DMS53 treated with DMSO at 0.1 percent for 48 hours (cell line): ENCODE results near the gene PRSS57.
"Not testable (repeated sequence)": the region's sequence is repeated elsewhere in the genome, so short reads cannot be mapped to it uniquely, and the experiment has no call there.

ENCODE experiments used
- DNase-seq: peaks from one replicate; lab custom pipeline; 2025; ENCODE audit not compliant: unreplicated experiment; lab: John Stamatoyannopoulos, UW

Gene PRSS57

DNA sequence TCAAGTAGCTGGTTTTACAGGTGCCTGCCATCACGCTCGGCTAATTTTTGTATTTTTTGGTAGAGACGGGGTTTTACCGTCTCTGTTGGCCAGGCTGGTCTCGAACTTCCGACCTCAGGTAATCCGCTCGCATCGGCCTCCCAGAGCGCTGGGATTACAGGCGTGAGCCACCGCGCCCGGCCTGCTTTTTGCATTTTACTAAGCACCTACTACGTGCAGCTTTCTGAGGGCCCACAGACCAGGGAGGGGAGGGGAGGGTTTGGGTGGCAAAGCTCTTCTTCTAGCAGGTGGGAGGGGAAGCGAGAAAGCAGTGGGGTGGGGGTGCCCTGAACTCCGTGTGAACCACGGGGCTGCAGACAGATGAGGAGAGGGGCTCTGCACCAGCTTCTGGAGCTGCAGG lies 28.5 kb upstream of the PRSS57 start:
- DNase-seq: no peak

DNA sequence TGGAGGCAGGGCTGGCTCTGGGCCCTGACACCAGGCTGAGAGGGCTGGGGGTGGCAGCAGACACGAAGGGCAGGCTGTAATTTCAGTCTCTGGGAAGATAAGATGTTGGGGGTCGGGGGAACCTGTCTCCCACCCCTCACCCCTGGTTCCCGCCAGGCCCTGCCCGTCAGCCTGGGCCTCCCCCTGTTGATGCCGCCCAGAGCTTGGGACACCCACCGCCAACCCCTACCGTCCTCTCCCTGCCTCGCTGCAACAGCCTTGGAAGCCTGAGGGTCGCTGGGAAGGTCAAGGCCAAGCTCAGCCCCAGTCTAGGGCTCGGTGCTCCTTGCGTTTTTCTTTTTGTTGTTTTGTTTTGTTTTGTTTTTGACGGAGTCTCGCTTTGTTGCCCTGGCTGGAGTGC lies 28.0 kb upstream of the PRSS57 start:
- DNase-seq: no peak

DNA sequence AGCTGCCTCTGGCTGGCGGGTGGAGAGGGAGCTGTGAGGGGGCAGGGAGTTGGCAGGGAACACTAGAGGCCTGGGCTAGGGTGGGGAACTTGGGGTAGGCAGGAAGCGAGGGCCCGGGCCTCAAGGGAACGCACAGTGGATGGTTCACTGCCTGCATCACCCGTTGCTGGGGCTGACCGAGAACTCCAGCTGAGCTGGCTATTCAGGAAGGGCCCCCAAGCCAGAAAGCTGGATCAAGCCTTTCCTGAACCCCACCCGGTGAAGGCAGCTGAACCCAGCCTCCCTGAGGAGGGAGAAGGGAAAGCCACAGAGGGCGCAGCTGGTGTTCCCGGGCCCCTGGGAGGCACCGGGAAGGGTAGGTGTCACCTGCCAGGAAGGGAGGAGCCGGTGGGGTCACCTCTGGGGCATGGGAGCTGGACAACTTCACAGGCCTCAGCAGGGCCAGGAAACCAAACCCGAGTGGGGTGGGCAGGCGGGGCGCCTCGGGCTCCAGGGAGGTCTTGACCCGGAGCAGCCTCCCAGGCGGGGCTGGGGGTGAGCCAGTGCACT lies 27.4 kb upstream of the PRSS57 start:
- DNase-seq: no peak

DNA sequence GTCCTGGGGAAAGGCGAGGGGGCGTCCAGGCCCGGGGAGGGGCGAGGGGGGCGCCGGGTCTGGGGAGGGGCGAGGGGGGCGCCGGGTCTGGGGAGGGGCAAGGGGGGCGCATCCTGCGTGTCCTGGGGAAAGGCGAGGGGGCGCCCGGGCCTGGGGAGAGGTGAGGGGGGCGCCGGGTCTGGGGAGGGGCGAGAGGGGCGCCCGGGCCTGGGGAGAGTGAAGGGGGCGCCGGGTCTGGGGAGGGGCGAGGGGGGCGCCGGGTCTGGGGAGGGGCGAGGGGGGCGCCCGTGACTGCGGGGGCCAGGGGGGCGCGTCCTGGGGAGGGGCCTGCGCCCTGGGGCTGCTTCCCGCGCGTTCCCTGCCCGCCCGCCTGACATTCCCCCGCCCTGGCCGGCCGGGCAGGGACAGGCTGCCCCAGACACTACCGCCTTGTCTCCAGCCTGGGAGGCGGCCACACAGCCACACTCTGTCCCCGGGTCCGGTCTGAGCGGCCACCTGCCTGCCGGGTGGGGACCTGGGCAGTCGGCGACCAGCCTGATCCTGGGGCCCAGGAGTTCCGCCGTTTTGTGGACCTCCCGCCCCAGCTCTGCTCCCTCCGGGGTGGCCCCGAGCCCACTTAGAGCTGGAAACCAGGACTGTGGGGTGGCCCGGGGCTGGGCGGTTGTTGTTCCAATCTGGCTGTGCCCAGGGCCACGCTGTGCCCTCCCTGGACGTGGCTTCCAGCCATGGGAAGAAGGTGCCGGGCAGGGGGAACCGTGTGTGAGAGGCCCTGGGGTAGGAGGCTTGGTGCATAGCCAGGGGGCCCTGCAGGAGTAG lies 25.3 kb upstream of the PRSS57 start:
- DNase-seq: no peak

DNA sequence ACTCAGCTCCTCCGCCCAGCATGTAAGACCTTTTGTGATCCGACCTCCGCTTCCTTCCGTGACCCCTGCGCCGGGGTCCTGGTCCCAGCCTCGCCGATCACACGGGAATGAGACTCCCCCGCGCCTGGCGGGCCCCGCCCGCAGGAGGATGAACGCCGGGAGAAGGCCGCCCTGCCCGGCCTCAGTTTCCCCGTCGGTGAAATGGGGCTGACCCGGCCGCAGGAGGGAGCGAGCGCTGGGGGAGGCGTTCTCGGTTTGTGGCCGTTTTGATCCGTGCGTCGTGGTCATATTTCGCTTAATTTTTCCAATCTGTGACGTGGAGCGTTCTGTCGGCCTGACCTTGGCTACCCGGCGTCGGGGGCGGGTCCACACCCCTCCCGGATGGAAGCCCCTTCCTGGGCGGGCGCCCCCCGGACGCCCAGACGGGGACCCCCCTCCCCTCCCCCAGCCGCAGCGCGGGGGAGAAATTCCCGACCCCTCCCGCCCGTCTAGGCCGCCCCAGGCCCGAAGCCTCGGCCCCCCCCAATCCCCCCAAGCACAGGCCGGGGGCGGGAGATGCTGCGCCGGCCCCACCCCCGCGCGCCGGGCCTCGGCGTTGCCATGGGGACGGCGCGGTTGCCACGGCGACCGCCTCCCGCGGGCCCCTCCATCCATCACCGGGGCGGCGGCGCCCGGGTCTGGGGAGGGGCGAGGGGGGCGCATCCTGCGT lies 24.5 kb upstream of the PRSS57 start:
- no peak for DNase-seq

DNA sequence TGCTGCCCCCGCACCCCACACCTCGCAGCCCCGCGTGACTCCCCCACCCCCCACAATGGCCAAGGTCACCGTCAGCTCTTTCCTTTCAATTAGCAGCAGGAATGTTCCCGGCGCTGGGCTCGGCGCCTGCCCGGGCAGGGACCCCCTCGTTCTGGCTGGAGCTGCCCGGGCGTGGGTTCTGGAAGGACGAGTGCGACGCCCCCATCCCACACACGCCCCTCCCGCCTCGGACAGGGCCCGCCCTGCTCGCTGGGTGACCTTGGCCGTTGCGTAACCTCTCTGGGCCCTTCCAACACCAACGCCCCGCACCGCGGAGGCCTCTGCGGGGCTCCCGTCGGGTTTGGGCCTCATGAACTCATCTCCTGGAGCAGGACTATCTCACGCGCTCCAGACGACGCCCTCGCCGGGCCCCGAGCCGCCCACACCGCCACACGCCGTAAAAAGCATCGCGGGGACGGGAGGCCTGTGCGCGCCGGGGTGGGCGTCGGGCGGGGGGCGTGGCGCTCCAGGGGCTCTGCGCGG lies 23.8 kb upstream of the PRSS57 start:
- no peak for DNase-seq

DNA sequence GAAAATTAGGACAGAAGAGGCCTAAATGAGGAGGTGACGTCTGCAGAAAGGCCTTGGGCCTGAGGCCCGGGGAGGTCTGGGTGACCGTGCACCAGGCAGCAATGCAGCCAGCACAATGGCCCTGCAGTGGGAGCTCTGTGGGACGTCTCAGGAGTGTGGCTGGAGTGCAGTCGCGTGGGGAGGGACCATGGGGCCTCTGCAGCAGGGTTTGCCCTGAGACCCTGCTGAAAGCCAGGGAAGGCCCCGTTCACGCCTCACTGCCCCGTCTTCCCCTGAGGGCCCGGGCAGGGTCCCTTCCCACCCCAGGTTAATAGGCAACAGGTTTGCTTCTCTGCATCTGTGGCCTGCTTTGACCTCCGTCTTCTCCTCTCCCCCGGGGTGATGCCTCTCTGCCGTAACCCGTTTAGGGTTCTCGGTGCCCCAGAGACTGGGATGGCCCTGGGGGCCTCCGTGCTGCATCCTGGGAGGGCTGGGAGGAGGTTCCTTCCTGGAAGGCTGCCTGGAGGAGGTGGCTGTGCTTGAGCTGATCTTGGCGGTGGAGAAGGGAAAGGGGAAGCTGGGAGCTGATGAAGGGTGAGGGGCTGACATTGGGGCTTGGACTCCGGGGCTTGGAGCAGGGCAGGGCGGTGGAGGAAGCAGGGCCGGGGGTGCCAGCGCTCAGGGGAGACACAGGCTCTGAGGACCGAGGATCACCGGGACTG lies 23.1 kb upstream of the PRSS57 start:
- DNase-seq: no peak

DNA sequence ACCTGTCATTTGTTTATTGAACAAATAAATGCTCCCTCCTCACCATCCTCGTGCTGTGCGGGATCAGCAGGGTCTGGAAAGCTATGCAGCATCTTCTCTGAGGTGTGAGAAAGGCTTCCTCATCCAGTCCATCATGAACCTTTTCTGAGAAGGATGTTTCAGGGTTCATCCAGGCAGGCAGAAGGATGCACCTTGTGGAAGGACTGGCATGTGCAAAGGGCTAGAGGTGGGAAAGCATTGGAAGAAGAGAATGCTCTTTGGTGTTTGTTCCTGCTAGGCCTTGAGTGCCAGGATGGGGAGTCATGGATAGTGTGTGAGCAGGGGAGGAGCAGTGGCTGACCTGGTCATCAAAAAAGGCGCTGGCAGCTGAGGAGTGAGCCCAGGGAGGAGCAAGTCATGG lies 20.1 kb upstream of the PRSS57 start:
- no peak for DNase-seq

DNA sequence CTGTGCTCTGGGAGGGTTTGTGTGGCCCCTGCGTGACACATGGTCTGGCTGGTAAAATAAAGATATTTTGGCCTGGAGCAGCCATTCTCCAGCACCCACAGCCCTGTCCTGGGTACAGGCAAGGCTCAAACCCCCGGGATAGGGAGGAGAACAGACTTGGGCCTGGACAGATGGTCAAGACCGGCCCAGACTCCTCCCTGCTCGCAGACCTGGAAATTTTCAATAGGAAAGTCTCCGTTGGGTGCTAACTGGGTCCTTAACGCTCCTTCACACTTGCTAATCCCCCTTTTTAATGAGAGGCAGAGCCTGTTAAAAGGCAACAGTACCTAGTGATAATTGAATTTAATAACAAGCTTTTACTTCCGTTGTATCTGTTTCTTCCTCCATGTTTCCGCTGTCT lies 16.0 kb upstream of the PRSS57 start:
- no peak for DNase-seq

DNA sequence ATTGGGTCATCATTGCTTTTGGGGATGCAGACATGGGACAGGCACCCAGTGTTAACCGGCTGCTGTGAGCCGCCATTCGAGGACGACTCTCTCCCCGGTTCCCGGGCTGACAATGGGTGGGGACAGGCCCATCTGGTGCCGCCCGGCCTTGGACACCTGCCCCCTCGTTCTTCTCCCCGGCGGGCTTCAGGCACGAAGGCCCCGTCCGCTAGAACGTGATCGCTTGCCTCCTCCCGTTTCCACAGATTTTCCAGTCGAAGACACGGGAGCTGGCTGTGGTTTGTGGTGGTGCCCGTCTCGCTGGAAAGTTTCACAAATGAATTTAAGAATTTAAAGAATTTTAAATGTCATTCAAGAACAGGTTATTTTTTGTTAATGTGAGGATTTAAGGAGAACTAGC lies 15.5 kb upstream of the PRSS57 start:
- no peak for DNase-seq

DNA sequence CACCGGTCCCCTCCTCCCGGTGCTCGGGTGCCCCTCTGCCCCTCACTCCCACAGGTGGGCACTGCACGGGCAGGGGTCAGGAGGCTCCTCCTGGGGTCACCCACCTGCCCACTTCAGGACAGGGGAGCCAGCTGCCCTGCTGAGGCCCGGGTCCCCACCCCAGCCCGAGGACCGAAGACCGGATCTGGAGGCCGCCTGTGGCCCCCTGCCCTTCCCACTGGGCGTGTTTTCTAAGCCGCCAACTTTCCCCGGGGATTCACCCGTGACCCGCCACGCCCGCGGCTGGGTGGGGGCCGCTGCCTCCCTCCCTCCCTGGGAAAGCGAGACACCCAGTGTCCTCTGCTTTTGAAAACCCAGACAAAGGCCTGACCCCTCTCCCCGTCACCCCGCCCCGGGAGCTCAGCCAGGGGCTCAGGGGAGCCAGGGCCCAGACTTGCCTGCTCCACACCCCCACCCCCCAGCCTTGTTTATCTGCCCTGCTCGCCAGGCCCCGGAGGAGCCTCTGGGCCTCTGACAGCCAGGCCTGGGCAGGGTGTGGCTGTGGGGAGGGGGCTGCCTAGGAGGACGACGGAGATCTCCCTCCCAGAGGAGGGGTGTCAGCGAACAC lies 14.8 kb upstream of the PRSS57 start:
- DNase-seq: no peak

DNA sequence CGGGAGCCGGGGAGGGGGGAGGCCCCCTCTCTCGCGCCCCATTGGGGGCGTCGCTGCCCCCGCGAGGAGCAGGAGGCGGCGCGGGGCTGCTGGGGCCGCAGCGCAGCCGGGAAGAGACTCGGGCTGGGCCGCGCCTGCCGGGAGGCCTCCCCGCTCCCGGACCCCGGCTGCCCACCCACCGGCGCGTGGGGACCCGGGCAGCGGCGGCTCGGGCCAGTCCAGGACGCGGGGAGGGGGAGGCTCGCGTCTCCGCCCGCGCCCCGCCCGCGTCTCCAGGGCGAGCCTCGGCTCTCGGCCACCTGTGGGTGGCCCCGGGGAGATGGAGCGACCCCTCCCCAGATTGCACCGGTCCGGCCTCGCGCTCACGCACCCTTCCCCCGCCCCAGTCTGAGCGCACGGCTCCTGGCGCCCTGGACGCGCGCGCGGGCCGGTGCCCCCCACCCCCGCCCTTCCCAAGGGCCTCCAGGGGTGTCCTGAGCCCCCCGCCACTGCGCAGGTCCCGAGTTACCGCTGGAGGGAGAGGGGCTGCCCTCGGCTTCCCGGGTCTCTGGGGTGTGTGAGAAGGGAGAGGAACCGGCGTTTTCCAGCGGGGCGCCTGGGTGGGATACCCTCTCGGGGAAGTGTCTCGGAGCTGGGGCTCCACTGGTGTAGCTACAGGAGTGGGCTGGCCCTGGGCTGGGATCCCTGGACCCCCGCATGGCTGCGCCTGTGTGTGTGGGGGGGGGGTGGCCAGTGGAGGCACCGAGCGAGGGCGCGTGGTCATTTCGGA lies 14.1 kb upstream of the PRSS57 start:
- no peak for DNase-seq

DNA sequence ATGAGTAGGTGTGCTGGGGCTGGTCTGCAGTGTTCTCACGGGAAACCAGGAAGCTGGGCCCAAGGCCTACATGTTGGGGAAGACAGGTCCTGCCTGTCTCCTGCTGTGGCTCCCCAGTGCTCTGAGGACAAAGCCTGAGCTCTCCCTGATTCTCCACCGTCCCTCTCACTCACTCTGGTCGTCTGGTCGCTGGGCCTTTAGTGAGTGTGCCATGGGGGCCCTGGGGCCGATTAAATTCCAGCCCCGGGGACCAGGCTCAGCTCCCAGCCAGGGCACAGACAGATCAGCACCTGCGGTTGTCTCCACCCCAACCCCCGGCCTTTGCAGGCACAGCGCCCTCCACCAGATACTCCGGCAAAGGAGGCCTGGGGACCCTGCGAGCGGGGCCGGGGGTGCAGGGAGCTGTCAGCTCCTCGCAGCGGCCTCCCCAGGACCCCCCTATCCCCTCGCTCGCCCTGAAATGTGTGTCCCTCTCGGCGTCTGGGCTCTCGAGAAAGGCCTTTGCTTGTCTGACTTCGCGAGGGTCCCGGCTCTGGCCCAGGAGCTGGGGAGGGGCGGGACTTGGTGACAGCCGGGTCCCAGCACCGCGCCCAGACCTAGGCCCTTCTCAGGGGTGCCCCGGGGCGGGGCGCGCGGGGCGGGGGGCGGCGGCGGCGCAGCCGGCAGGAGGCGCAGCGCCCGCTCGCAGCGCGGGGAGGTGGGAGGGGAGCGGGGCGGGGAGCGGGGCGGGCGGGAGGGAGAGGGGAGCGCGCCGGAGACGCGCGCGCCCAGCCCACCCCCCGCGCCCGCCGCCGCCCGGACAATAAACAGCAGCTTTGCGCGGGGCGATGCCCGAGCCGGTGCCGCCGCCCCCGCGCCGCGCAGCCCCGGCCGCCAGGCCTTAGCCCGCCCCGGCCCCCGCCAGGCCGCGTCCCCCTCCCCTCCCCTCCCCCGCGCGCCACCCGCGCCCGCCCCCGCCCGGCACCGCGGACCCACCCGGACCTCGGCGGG lies 13.2 kb upstream of the PRSS57 start, which contains the start of gene PALM:
TSS of gene PALM (plus strand) at position 782 of the 990 bp plus-strand sequence. CDS start 212 bp downstream, outside the sequence.
- DNase-seq: no peak

DNA sequence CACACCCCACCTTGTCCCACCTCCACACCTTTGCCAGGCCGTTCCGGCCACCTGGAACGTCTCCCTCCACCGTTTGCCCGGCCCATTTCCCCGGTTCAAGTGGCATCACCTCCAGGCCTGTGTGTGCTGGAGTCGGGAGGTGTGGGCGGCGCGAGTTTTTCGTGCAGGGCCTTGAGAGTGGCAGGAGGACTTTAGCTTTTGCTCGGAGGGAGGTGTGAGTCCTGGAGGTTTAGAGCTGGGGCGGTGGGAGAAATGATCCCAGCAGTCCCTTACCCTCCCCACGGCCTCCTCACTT lies 9.1 kb upstream of the PRSS57 start:
- DNase-seq: no peak

DNA sequence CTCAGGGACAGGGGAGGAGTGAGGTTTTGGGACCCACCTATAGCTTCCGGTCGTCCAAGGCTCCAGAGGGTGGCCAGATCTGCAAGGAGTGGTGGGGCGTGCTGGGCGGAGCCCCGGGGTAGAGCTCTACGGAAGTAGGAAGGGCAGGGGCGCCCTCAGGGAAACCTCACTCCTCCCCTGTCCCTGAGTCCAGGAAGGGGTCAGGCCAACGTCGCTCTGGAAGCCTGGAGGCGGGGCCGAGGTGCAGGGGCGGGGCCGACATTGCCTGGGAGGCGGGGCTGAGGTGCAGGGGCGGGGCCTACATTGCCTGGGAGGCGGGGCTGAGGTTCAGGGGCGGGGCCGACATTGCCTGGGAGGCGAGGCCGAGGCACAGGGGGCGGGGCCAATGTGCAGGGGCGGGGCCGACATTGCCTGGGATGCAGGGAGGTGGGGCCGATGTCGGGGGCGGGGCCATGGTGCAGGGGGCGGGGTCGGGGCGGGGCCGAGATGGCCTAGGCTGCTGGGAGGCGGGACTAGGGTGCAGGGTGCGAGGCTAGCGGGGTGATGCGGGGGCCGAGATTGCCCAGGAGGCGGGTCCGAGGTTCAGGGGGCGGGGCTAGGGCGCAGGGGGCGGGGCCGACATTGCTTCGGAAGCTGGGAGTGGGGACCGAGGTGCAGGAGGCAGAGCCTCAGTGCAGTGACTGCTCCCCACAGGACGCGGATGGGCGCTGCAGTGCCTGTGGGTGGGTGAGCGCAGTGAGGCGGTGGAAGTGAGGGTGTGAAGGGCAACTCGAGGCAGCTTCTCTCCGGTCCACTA lies 8.6 kb upstream of the PRSS57 start:
- DNase-seq: no peak

DNA sequence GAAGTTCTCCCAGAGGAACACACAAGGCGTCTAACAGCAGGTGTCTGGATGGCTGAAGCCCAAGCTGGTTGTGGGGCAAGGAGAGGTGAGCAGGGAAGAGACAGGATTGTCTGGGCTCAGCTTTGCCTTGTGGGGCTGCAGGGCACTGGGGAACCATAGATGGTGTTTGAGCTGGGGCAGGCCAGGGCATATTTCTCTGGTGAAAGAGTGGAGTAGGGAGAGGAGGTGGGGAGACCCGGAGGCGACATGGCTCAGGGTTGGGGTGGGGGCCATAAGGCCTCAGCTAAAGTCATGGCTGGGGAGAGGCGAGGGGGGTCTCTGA lies 8.0 kb upstream of the PRSS57 start:
- no peak for DNase-seq

DNA sequence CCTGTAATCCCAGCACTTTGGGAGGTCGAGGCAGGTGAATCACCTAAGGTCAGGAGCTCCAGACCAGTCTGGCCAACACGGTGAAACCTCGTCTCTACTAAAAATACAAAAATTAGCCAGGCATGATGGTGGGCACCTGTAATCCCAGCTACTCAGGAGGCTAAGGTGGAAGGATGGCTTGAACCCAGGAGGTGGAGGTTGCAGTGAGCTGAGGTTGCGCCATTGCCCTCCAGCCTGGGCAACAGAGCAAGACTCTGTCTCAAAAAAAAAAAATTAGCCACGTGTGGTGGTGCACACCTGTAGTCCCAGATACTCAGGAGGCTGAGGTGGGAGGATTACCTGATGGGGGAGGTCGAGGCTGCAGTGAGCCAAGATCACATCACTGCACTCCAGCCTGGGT lies 7.6 kb upstream of the PRSS57 start:
- DNase-seq: not testable (repeated sequence)

DNA sequence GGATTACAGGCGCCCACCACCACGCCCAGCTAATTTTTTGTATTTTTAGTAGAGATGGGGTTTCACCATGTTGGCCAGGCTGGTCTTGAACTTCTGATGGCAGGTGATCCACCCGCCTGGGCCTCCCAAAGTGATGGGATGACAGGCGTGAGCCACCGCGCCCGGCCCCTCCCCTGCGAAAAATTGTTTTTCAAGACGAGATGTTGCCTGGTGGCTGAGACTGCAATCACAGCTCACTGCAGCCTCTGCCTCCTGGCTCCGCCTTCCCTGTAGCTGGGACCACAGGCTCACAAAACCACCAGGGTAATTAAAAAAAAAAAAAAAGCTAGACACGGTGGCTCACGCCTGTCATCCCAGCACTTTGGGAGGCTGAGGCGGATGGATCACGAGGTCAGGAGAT lies 4.6 kb upstream of the PRSS57 start:
- DNase-seq: not testable (repeated sequence)

DNA sequence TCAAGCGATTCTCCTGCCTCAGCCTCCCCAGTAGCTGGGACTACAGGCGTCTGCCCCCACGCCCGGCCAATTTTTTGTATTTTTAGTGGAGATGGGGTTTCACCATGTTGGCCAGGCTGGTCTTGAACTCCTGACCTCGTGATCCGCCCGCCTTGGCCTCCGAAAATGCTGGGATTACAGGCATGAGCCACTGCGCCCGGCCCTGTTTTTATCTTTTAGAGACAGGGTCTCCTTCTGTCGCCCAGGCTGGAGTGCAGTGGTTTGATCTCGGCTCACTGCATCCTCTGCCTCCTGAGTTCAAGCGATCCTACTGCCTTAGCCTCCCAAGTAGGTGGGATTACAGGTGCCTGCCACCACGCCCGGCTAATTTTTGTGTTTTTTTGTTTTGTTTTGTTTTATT lies 3.3 kb upstream of the PRSS57 start:
- DNase-seq: not testable (repeated sequence)
